MG63 (cell line): ENCODE measurements around the gene ZNF436. TPM values are rescaled to one million over a fixed set of nuclear protein-coding genes. Genes with fewer than 3 reads are reported as not detected.

Experiments used
- total RNA-seq: library from RNA; depleted of rRNA; stranded (reverse); fragments of >200 nt; shearing (Covaris generic); gene quantifications from 2 replicates; pipeline ENCODE4 v1.2.3, GENCODE V29; 2014; ENCODE audit warnings: low replicate concordance; rRNA removed

Gene ZNF436
- total RNA-seq, 1 experiment from 2014 or later = 9.0 TPM

Other genes starting within 250 kb of the ZNF436 start
- 17.1 and 18.2 TPM in 2 replicates for gene LUZP1, start 201.0 kb downstream of the ZNF436 start, total RNA-seq
- 0.20 TPM in 1 of 2 replicates, not detected in the other for gene HTR1D, start 152.3 kb downstream of the ZNF436 start, total RNA-seq
- gene HNRNPR, start 25.6 kb downstream of the ZNF436 start, total RNA-seq = 149 and 159 TPM in 2 replicates
- not detected in 2 replicates for gene TCEA3, start 54.9 kb upstream of the ZNF436 start, total RNA-seq
- 8.4 and 17.3 TPM in 2 replicates for gene ASAP3, start 114.3 kb upstream of the ZNF436 start, total RNA-seq
- 4.3 and 6.9 TPM in 2 replicates for gene E2F2, start 161.4 kb upstream of the ZNF436 start, total RNA-seq
- gene ID3, start 189.7 kb upstream of the ZNF436 start, total RNA-seq = 190 and 463 TPM in 2 replicates